GM18498 (cell line): ENCODE results near the gene THSD7B.
"Not testable (repeated sequence)": the region's sequence is repeated elsewhere in the genome, so short reads cannot be mapped to it uniquely, and the experiment has no call there.

Experiments
- ATAC-seq: cut with Tn5 transposase; IDR thresholded peaks from one replicate; pipeline ENCODE4 v1.9.1; 2021; ENCODE audit warnings: mild to moderate bottlenecking, moderate library complexity; ENCODE audit not compliant: unreplicated experiment

THSD7B gene

GRCh38 chr2:137672989-137673552, 907.7 kb downstream of the THSD7B start:
- no peak for ATAC-seq

DNA sequence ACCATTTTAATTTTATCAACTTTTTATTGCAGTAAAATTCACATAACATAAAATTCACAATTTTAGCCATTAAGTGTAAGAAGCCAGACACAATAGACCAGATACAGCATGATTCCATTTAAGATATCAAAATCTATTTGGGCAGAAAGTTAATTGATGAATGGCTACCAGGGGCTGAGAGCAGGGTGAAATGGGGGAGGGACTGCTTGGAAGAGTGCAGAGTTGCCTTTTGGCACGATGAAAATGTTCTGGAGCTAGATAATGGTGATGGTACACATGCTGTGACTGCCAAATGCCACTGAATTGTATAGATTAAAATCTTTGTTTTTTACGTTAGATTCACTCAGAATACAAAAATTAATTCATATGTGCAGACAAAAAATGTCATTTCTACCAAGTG, 909.6 kb downstream of the THSD7B start:
- ATAC-seq: no peak

GRCh38 chr2:137675584-137676327, 910.4 kb downstream of the THSD7B start:
- ATAC-seq: no peak

DNA sequence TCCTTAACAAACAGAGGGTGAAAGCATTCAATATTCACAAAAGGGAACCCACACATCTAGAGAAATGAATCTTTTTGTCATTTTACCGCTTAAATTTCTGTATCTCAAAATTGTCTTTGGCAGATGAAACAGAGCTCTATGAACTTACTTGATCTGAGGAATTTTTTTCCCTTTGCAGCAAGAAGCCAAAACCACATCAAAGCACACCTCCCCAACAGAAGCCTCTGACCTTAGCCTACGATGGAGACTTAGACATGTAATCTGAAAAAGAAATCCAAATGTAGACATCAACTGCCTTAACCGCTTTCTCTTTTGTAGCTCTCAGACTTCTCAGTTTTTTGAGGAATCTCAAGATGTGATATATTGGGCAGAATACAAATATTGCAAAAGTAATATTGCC, 911.0 kb downstream of the THSD7B start:
- ATAC-seq: no peak

DNA sequence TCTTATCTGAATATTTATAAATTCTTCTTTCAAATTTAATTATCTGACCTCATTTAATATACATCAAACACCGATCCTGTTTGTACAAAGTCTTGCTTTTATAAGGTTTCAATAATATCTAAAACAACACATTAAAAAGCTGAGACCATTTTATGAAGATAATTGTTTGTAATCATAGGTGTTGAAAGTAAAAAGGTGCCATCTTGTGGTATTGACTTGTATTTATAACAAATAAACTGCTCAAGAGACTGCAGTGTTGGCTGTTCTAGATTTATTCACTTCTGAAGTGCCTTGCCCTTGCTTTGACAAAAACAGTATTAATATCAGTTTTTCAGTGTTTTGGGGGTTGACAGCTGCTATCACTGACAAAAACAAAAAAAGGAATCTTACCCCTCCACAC, 912.1 kb downstream of the THSD7B start:
- ATAC-seq: no peak

DNA sequence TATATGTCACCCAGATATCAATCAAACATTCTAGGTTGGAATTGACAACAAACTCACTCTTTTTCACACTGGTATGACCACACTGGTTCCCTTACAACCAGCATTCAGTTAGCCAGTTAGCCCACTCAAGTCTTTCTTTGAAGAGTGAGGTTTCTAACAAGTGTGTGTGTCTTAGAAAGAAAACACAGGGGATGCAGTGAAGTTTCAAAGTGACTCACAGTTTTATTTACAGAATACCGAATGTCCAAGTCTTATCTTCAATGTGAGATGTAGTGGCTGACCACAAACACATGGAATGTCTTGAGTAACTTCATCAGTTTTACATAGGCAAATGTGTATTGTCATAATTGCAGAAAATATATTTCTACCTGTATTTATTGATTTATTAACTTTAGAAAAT, 924.2 kb downstream of the THSD7B start:
- ATAC-seq: no peak

DNA sequence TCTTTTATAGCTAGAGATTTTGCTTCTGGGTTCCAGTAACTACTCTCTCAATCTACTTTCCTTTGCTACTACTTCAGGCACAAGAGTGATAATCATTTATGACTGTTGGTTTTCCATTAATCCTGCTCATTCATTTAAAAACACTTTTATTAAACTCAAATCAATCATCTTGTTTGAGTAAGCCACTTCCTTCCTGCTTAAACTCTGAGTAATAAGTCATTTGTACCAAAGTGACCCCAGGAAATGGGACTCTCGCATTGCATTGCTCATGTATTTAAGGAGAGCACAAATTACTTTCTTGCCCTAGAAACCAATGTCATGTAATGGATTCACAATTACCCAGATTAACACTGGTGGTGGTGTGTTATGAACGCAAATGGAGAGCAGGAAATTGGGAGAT, 928.2 kb downstream of the THSD7B start:
- ATAC-seq: no peak

GRCh38 chr2:137696916-137697315, 931.6 kb downstream of the THSD7B start:
- no peak for ATAC-seq

GRCh38 chr2:137700250-137700649, 934.9 kb downstream of the THSD7B start:
- not testable (repeated sequence) for ATAC-seq

DNA sequence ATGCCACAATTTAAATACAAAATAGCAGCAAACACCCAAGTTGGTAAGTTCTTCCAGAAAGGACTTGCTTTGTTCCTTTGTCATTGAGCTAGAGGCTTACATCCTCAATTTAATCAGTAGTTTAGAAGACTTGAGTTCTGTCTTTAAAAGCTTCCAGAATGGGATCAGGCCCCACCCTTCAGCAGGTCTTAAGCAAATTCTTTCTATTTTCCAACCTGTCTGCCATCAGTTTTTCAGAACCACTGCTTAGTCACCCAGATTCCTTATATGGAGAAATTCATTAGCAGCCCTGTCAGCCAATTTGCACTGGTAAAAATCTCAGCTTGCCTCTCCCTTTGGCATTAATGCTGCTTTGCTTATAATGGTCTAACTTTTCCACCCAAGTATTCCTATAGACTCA, 935.3 kb downstream of the THSD7B start:
- ATAC-seq: no peak

DNA sequence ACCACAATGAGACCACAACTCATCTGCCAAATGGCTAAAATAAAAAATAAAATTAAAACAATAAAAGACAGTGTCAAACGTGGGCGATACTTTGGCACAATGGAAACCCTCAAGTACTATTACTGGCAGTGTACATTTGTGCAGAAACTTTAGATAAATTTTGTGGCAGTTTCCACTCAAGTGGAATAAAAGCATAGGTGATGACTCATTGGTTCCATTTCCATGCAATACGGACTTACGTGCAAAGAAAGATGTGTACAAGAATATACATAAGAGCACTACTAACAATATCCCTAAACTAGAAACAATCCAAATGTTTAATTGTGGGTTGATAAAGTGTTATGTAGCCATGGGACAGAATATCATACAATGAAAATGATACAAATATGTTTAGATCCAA, 940.0 kb downstream of the THSD7B start:
- ATAC-seq: no peak

DNA sequence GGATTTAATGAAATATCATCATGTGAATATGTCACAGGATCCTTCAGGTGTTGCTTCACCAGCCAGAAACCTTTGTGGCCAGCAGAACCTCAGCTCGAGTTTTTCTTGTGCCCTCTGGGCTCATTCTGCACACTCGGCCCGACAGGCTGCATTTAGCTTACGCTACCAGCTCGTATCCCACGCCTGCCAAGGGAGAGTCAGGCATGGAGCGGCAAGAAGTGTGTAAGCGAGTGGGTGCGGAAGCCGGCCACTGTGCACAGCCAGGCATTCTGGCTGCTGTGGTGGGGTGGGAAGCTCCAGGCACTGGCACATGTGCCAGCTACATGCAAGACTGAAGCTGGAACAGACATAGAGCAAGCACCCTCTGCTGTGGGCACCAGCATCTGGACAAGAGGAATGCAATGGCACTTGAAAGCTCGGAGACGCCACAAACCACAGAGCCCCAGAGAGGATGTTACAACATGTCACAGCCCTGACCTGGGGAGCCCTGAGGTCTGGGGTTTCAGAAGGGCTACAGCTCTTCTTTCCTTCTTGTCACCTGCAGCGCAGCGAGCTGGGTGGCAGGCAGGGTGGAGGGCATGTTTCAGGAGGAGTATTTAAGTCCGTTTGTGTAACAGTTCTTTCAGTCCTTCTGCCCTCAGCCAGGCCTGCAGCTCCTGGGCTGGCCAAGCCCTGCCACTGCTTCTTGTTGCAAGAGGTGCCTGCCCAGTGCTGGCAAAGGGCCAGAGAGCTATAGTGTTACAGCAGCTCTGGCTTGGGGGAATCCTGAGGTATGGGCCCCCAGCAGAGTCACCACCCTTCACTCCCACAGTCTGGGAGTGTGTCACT, 941.7 kb downstream of the THSD7B start:
- no peak for ATAC-seq

- ATAC-seq: no peak
These were observed 943.0 kb downstream of the THSD7B start for GRCh38 chr2:137708311-137708710.

DNA sequence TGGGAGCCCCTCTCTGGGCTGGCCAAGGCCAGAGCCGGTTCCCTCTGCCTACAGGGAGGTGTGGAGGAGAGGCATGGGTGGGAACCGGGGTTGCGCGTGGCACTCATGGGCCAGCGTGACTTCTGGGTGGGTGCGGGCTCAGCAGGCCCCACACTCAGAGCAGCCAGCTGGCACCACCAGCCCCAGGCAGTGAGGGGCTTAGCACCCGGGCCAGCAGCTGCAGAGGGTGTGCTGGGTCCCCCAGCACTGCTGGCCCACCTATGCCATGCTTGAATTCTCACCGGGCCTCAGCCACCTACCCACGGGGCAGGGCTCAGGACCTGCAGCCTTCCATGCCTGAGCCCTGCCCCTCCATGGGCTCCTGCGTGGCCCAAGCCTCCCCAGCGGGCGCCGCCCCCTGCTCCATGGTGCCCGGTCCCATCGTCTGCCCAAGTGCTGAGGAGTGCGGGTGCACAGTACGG, 950.4 kb downstream of the THSD7B start:
- ATAC-seq: no peak

DNA sequence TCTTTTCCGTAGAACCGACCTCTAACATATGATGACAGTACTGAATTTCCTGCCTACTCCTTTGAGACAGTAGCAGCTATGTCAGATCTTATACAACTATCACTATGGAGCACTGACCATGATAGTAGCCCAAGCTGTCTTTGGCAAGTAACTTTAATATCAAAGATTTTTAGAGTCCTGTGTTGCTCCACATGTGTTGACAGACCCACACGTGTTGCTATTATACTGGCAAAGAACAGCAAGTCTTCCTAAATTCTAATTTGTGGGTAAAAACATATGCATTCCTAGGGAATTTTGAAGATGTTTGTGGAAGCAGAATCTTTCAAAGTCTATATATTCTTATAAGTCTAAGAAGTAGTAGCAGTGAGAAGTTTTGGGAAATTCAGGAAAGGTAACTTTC, 953.4 kb downstream of the THSD7B start:
- ATAC-seq: no peak

- ATAC-seq: no peak
These were observed 956.4 kb downstream of the THSD7B start for GRCh38 chr2:137721733-137722132.

- ATAC-seq: no peak
These were observed 959.6 kb downstream of the THSD7B start for GRCh38 chr2:137724912-137725311.
